H4 (cell line): ENCODE measurements around the gene PSEN1. TPM values are rescaled to one million over a fixed set of nuclear protein-coding genes. Genes with fewer than 3 reads are reported as not detected.
A peak's percentile ranks its signal among the peaks of the same experiment; 100 is the strongest.

Source experiments
- DNase-seq: peaks from one replicate; pipeline ENCODE4 v3.0.0-alpha.2; 2015; ENCODE audit warnings: low spot score
- total RNA-seq: library from RNA; depleted of rRNA; stranded (reverse); fragments of >200 nt; shearing (Covaris generic); gene quantifications from 2 replicates; pipeline ENCODE4 v1.2.3, GENCODE V29; 2014; rRNA removed

PSEN1 gene
- total RNA-seq: 26.3 and 38.8 TPM in 2 replicates

DNA sequence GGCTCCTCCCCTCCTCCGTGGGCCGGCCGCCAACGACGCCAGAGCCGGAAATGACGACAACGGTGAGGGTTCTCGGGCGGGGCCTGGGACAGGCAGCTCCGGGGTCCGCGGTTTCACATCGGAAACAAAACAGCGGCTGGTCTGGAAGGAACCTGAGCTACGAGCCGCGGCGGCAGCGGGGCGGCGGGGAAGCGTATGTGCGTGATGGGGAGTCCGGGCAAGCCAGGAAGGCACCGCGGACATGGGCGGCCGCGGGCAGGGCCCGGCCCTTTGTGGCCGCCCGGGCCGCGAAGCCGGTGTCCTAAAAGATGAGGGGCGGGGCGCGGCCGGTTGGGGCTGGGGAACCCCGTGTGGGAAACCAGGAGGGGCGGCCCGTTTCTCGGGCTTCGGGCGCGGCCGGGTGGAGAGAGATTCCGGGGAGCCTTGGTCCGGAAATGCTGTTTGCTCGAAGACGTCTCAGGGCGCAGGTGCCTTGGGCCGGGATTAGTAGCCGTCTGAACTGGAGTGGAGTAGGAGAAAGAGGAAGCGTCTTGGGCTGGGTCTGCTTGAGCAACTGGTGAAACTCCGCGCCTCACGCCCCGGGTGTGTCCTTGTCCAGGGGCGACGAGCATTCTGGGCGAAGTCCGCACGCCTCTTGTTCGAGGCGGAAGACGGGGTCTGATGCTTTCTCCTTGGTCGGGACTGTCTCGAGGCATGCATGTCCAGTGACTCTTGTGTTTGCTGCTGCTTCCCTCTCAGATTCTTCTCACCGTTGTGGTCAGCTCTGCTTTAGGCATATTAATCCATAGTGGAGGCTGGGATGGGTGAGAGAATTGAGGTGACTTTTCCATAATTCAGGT is at the start of gene PSEN1:
PSEN1 (plus strand) TSS at position 121 of the 839 bp plus-strand sequence. CDS start 11,513 bp downstream, outside the sequence.
- DNase-seq: peak; percentile 82

- DNase-seq: no peak
Observed at GRCh38 chr14:73091044-73091443, 45.3 kb upstream of the PSEN1 start.

DNA sequence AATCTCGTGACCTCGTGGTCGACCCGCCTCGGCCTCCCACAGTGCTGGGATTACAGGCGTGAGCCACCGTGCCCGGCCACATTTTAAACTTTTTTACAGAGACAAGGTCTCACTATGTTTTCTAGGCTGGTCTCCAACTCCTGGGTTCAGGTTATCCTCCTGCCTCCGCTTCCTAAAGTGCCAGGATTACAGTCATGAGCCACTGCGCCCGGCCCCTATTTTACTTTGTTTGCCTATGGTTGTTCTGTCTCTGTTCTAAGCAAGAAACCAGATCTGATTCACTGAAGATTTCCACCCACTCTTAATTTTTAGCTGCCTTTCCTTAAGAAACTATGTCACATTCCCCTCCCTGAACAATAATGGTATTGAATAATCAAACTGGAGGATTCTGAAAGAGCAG is 38.9 kb upstream of the PSEN1 start:
- no peak for DNase-seq

DNA sequence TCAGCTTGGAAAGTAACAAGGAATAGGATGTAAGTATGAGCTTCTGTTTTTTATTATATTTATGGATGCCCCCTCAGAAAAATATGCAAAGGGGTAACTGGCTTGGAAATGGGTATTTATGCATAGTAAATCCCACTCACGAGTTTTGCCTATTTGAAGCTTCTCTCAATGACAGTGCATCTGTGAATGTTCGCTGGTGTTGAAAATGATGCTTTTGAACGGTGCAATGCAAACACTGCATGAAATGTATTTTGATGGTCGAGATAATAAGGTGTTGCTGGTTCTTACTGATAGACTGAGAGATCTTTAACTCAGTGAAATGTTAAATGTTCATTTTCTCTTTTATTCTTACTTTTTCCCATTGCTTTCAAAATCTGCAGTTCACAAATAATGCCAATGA is 36.0 kb upstream of the PSEN1 start:
- DNase-seq: no peak

DNA sequence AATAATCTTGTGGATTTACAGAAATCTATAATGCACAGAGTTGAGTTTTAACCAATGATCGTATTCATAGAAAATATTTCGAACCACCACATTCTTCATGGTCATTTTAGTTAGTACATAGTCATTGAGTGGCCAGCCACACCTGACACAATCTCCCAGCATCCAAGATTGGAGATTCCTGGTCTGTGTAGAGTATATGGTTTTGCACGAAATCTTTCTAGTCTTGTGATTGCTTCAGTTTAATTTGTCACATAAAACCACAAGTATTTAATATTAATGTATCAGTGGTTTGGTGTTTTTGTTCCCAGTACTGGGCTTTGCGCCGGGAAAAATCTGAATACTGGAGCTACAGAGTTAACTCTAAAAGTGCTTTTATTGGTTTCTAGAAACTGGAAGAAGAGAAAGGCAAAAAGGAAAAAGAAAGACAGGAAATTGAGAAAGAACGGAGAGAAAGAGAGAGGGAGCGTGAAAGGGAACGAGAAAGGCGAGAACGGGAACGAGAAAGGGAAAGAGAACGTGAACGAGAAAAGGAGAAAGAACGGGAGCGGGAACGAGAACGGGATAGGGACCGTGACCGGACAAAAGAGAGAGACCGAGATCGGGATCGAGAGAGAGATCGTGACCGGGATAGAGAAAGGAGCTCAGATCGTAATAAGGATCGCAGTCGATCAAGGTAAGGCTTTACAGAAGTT is 33.4 kb upstream of the PSEN1 start:
- DNase-seq: no peak

DNA sequence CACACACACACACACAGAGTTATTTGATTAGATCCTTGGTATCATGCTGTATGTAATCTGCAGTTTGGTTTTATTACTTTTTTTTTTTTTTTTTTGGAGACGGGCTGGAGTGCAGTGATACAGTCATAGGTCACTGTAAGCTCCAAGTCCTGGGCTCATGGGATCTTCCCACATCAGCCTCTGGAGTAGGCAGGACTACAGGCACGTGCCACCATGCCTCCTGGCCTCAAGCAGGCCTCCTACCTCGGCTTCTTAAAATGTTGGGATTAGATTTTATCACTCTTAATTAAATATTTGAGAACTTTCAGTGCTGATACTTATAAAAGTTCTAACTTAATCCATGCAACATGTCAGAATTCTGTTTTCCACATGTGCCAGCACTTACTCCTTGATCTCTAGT is 31.3 kb upstream of the PSEN1 start:
- no peak for DNase-seq

DNA sequence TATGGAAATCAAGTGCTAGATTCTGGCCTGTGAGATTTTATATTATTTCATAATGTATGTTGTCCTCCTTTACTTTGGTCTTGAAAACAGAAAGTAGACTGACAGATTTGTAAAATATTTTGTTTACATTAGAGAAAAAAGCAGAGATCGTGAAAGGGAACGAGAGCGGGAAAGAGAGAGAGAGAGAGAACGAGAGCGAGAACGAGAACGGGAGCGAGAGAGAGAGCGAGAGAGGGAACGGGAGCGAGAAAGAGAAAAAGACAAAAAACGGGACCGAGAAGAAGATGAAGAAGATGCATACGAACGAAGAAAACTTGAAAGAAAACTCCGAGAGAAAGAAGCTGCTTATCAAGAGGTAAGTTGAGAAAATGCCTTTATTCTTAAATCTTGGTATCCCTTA is 30.6 kb upstream of the PSEN1 start:
- no peak for DNase-seq

- no peak for DNase-seq
Observed at GRCh38 chr14:73116079-73116665, 20.1 kb upstream of the PSEN1 start.

DNA sequence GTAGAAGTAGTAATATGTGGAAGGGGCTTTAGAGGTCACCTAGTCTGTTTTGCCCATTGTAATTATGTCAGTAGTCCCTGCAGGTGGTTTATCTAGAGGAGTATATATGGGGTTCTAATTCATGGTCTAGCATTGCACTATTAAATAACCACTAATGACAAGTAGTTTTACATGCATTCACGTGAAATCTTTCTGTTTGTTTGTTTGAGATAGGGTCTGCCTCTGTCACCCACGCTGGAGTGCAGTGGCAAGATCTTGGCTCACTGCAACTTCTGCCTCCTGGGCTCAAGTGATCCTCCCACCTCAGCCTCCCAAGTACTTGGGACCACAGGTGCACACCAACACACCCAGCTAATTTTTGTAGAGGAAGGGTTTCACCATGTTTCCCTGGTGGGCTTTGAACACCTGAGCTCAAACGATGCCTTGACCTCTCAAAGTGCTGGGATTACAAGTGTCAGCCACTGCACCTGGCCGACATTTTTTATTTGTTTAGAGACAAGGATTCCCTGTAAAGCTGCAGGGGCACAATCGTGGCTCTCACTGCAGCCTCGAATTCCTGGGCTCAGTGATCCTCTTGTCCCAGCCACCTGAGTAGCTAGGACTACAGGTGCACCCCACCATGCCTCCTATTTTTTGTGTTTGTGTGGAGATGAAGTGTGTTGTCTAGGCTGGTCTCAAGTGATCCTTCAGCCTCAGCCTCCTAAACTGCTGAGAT is 12.0 kb upstream of the PSEN1 start:
- DNase-seq: no peak

DNA sequence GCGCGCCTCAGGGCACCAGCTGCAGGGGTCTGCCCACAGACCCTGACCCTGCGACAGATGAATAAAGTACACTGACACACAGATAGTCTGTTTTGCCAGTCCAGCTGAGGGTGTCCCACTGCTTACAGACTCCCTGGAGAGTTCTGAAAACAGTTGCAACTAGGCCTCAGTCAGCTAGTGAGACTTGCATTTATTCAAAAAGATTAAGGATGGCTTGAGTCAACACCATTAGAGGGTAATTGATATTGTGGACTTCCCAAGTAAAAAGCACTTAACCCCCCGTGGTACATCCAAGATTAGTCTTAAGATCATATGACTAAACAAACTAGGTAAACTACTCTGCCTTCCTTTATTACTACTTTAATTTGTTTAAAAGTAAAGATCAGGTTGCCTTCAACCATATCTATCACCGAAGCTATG is 11.1 kb upstream of the PSEN1 start:
- DNase-seq: no peak

- no peak for DNase-seq
Observed at GRCh38 chr14:73125746-73126145, 10.6 kb upstream of the PSEN1 start.

DNA sequence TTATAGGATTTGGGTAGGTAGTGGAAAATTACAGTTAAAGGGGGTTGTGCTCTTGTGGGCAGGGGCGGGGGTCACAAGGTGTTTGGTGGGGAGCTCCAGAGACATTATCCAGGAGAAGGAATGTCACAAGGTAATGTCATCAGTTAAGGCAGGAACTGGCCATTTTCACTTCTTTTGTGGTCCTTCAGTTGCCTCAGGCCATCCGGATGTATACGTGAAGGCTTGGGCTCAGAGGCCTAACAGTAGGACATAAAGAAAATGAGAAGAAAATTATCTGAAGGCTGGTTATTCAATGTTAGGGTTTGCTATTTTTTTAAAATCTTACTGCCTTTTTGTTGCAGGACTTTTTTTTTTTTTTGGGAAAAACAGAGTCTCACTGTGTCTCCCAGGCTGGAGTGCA is 2.5 kb upstream of the PSEN1 start:
- no peak for DNase-seq

DNA sequence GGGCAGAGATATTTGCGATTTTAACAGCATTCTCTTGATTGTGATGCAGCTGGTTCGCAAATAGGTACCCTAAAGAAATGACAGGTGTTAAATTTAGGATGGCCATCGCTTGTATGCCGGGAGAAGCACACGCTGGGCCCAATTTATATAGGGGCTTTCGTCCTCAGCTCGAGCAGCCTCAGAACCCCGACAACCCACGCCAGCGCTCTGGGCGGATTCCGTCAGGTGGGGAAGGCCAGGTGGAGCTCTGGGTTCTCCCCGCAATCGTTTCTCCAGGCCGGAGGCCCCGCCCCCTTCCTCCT is 271 bp upstream of the PSEN1 start:
- DNase-seq: no peak

- no peak for DNase-seq
Observed at GRCh38 chr14:73140811-73141323, 4.6 kb downstream of the PSEN1 start.

- no peak for DNase-seq
Observed at GRCh38 chr14:73142216-73142615, 5.9 kb downstream of the PSEN1 start.

- DNase-seq: no peak
Observed at GRCh38 chr14:73143003-73143402, 6.7 kb downstream of the PSEN1 start.

DNA sequence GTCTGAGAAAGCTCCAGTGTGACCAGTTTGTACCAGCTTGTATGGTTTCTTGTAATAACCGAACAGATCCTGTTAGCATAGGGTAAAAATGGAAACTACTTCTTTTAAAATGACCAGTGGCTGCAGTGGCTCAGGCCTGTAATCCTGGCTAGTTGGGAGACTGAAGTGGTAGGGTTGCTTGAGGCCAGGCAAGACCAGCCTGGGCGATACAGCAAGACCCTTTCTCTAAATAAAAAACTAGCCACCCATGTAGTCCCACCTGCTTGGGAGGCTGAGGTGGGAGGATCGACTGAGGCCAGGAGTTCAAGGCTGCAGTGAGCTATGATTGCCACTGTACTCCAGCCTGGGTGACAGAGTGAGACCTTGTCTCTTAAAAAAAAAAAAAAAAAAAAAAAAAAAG is 7.3 kb downstream of the PSEN1 start:
- no peak for DNase-seq

- no peak for DNase-seq
Observed at GRCh38 chr14:73145371-73145770, 9.1 kb downstream of the PSEN1 start.

GRCh38 chr14:73146111-73146510 is 9.8 kb downstream of the PSEN1 start:
- DNase-seq: no peak

- no peak for DNase-seq
Observed at GRCh38 chr14:73149753-73150152, 13.4 kb downstream of the PSEN1 start.

DNA sequence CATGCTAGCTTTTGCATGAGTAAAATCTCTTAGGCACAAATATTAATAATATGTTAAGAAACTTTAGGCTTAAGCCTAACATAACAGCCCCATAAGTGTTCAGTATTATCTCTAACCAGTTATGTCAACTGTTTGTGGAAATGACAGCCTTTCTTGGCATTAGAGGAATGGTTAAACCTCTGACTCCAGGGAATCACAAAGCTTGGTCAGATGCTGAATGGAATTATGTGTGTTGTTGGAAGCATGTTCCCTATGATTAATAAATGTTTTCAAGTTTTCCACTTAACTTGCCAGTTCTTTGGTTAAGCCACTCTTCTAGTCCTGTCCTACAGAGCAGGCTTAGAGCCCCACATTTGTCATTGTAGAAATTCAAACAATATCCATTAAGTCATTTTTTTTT is 17.0 kb downstream of the PSEN1 start:
- no peak for DNase-seq

DNA sequence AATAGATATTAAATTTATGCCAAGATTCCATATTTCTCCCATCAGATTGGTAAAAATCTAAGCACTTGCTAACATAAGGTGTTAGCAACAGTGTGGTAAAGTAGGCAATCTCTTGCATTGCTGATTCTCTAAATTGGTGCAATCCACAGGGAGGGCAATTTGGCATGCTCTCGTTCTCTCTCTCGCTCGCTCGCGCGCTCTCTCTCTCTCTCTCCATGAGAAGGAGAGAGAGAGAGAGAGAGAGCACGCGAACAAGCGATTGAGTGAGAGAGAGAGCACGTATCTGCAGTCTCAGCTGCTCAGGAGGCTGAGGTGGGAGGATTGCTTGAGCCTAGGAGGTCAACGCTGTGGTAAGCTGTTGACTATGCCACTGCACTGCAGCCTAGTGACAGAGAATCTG is 25.9 kb downstream of the PSEN1 start:
- DNase-seq: no peak
